C4-2B (cell line): Measurements from ENCODE around the gene BICDL1.

Experiments
- H3K27ac ChIP-seq: fragments of 450-650 bp; 2 replicates; pipeline ENCODE4 v1.5.1; 2017
- ZFX ChIP-seq: fragments of 450-650 bp; IDR thresholded peaks from 2 replicates; pipeline ENCODE4 v1.6.1; 2017
- TF ChIP-seq, protein P1 (sequence below): fragments of 450-650 bp; conservative IDR thresholded peaks from 2 replicates; pipeline ENCODE4 v1.5.1; 2017; ENCODE audit warnings: mild to moderate bottlenecking

The BICDL1 gene

DNA sequence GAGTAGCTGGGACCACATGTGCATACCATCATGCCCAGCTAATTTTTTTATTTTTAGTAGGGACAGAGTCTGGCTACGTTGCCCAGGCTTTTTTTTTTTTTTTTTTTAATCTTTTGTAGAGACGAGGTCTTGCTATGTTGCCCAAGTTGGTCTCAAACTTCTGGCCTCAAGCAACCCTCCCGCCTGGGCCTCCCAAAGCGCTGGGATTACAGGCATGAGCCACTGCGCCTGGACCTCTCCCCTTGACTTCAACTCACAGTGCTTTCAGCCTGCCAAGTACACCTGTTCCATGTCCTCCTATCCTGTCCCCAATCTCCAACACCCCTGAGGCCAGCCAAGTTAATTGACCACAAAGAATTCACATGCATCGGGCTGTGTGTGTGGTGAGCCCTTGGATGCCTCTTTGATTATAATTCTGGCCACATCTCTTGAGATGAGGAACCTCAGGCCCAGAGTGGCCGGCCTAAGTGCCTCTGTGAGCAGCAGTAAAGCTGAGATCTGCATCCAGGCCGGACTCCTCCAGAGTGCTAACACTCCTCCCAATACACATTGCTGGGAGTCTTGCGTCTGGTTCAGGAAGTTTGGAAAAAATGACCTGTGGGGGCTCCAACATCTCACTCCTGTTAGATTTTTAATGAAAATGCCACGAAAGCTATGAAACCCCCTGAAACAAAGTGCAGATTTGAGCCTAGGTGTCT is 120.7 kb downstream of the BICDL1 start:
- TF ChIP-seq, protein P1, sequence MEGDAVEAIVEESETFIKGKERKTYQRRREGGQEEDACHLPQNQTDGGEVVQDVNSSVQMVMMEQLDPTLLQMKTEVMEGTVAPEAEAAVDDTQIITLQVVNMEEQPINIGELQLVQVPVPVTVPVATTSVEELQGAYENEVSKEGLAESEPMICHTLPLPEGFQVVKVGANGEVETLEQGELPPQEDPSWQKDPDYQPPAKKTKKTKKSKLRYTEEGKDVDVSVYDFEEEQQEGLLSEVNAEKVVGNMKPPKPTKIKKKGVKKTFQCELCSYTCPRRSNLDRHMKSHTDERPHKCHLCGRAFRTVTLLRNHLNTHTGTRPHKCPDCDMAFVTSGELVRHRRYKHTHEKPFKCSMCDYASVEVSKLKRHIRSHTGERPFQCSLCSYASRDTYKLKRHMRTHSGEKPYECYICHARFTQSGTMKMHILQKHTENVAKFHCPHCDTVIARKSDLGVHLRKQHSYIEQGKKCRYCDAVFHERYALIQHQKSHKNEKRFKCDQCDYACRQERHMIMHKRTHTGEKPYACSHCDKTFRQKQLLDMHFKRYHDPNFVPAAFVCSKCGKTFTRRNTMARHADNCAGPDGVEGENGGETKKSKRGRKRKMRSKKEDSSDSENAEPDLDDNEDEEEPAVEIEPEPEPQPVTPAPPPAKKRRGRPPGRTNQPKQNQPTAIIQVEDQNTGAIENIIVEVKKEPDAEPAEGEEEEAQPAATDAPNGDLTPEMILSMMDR = no peak
- no peak for TF ChIP-seq ZFX
- no peak overlapping the region for H3K27ac ChIP-seq

DNA sequence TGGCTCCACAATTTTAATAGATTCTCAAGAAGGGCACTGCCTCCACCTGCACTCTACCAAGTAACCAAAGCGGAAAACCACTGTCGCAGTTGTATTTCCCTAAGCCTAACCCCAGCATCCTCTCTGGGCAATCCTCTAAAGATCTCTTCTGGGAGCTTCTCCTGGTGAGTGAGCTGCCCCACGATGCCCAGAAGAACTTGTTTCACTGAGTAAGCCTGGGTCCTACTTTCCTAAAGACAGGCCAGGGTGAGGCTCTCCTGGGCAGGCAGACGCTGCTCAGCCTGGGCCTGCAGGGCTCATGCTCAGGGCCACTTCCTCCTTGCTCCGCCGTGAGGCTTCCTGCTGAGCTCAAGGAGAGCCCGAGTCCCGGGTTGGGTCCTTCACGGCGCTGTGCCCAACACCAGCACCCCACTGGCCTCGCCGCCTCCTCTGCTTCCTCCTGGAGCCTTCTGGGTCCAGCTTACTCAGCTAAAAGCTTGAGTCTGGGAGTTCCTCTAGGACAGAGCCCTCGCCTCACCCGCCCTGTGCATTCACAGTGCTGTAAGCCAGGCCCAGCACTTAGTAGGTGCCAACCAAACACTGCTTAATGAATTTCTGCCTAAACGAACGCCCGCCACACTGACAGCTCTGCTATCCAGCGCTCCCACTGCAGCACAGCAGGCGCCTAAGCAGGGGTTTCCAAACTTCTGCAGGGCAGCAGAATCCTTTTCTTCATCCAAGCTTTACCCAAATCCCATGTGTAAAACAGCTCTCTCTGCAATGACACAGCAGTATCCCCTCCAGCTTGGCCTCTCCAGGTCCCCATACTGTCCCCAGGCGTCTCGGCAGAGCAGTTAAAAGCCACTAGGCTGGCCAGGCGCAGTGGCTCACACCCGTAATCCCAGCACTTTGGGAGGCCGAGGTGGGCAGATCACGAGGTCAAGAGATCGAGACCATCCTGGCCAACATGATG is 121.8 kb downstream of the BICDL1 start:
- H3K27ac ChIP-seq = peak overlapping the region; percentile 13
- TF ChIP-seq, protein P1 = no peak
- no peak for TF ChIP-seq ZFX

DNA sequence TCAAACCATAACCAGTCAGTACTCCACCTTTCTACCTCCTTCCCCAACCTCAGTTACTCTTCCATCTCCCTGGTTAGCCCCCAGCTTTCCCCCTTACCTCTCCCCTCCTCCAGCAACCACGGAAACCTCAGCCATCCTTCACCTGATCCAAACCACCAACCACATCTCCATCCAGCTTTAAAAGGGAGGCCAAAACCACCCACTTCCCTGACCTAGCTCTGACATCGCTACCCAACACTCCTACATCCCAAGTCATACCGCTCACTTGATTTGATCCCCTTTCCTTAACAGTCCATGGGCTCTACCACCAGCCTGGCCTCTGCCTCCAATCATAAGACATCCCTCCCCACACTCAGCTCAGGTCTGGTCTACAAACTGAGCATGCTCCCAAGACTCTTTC is 126.0 kb downstream of the BICDL1 start:
- H3K27ac ChIP-seq = peak overlapping the region; percentile 92; the same call in 1 of the 2 replicates
- TF ChIP-seq, protein P1 = no peak
- no peak for TF ChIP-seq ZFX

DNA sequence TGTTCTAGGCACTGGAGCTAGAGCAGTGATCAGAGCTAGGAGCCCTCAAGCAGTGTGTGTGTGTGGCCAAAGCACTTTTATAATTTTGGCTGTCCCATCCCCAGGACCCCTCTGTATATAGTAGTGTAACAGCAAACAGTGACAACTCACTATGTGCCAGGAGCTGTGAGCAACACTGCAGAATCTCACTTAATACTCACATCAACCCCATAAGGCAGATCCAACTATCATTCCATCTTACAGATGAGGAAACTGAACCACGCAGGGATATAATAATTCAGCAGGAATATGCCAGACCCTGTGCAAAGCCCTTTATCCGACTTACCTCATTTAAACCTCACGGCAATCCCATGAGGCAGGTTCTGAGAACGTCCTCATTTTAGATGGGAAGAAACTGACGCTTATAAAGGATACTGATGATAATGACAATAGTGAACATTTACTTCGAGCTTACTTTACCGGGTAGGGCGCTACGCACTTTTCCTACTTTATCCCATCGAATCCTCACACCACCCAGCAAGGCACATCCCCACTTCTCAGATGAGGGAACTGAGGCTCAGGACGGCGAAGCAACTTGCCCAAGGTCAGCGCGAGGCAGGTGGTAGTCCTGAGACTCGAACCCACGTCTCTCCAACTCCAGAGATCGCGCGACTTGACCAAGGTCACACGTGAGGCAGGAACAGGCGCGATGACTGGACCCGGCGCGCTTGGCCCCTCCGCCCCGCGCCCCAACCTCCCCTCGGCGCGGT is 126.8 kb downstream of the BICDL1 start:
- peak overlapping the region; percentile 92 for H3K27ac ChIP-seq
- no peak for TF ChIP-seq ZFX
- TF ChIP-seq, protein P1 = no peak

GRCh38 chr12:120116441-120116791 is 127.4 kb downstream of the BICDL1 start, which contains the start of gene RAB35:
RAB35 (minus strand) TSS chr12:120116753; CDS start chr12:120116650, 103 bp downstream.
- TF ChIP-seq ZFX = 0 out of 2 replicates have a peak, but pooled peaks have one; percentile 27
- TF ChIP-seq, protein P1 = no peak
- peak within 1 kb of the TSS; percentile 92 for H3K27ac ChIP-seq

DNA sequence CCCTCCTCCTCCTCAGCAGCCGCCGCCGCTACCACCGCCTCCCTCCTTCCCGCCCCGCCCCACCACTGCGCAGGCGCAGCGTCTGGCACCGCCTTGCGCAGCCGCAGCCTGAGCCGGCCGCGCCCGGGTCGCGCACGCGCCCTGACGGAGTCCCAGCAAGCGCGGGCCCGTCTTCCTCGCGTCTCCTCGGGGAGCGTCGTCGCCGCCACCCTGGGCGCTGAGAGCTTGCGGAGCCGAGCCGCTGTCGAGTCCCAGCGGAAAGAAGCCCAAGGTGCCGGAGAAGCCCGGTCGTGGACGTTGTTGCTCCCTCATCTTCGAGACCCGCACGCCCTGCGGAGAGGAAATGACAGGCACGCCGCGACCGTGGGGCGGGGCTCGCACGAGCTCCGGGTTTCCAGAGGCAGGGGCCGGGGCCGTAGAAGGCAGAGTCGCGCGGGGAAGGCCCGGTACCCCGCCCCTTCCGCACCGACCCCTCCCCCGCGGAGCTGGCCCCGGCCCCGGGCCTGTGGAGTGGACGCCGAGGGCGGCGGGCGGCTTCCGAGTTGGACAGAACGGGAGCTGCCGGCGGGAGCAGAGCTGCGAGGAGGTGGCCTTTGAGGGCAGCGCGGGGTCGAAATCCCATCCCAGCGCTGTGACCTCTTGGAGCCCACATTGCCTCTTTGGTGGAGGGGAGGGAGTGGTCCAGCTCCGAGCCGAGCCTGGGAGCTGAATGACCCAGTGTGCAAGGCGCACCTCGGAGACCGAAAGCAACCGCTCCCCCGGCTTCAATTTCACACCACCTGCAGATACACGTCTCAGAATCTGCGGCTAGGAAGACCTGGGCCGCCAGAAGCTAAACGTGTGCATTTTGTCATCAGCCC is 128.0 kb downstream of the BICDL1 start:
- H3K27ac ChIP-seq = peak overlapping the region; percentile 92
- TF ChIP-seq ZFX = 0 out of 2 replicates have a peak, but pooled peaks have one; percentile 30
- TF ChIP-seq, protein P1 = no peak
